Esophagus muscularis mucosa (tissue), 4 donors: Measurements from ENCODE around the gene CHAC1.

Source experiments
- CTCF ChIP-seq, 3 experiments: fragments of 200-600 bp in 2 of 3; fragments of 450-650 bp in 1 of 3; sonication (generic) in 2 of 3; IDR thresholded peaks; one replicate each; pipeline ENCODE4 v1.5.1; 2017 to 2019; ENCODE audit warnings: antibody characterized with exemption in 3 of 3, mild to moderate bottlenecking in 2 of 3, moderate library complexity in 1 of 3
- EP300 ChIP-seq: sonication (generic); formaldehyde crosslinking; IDR thresholded peaks from one replicate; pipeline ENCODE4 v1.6.1; 2017; ENCODE audit warnings: antibody characterized with exemption
- POLR2A ChIP-seq: fragments of 450-650 bp; IDR thresholded peaks from one replicate; pipeline ENCODE4 v1.6.1; 2017; ENCODE audit warnings: antibody characterized with exemption, moderate library complexity, mild to moderate bottlenecking, low read depth
- POLR2AphosphoS5 ChIP-seq, 2 donors: sonication (generic); formaldehyde crosslinking; IDR thresholded peaks; one replicate each; pipeline ENCODE4 v1.6.1; 2017; ENCODE audit warnings: antibody characterized with exemption in 2 of 2

DNA sequence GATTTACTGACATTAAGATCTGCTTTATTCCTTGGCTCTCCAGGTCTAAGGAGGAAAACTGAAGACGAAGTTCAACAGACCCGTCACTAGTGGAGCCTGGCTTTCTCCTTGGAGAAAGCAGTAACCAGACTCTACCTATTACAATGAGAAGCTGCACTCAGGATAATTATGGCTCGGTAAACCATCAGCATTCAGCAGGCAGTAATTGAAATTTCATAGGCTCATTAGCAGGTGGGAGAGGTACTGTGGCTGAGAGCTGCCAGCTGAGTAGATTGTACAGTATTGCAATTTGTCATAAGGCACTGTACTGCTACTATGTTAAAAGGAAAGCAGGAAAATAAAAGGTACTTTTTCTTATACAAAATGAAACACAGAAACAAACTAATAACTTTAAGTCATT is 51.2 kb downstream of the CHAC1 start:
- TF ChIP-seq CTCF (IDR thresholded peaks at IDR 0.05) (no peak), POLR2A (no peak), POLR2AphosphoS5 (IDR thresholded peaks at IDR 0.05) (no peak), EP300 (no peak)
